Peyer's patch (tissue), 4 donors: ENCODE results near the gene KIRREL3.

Experiments
- POLR2A ChIP-seq, 2 donors: fragments of 450-650 bp; IDR thresholded peaks; one replicate each; pipeline ENCODE4 v1.5.1; 2017; ENCODE audit warnings: antibody characterized with exemption in 2 of 2, mild to moderate bottlenecking in 2 of 2, moderate library complexity in 2 of 2
- TF ChIP-seq, protein P1 (sequence below), 6 experiments: fragments of 450-650 bp in 4 of 6; fragments of 200-600 bp in 2 of 6; sonication (generic) in 1 of 6; IDR thresholded peaks; one replicate each; pipeline ENCODE4 v1.5.1; 2017 to 2019; ENCODE audit warnings: antibody characterized with exemption in 6 of 6, mild to moderate bottlenecking in 3 of 6, moderate library complexity in 1 of 6

DNA sequence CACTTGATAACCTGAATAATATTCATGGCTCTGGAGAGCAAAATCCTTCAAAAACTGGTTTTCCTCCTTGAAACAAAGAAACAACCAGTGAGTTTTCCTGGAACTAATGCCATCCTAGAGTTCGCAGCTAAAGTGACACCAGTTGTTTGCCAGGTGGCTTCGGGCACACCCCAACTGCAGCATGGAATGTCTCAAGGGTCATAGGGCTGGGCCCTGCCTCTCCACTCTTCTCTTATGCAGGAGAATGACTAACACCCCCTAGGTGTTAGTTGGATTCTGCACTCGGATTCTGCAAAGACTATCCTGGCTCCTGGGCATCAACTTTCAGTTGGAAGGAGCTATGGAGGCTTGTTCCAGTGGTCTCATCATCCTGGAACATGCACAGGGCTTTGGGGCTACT lies 98.8 kb downstream of the KIRREL3 start:
- TF ChIP-seq, protein P1, sequence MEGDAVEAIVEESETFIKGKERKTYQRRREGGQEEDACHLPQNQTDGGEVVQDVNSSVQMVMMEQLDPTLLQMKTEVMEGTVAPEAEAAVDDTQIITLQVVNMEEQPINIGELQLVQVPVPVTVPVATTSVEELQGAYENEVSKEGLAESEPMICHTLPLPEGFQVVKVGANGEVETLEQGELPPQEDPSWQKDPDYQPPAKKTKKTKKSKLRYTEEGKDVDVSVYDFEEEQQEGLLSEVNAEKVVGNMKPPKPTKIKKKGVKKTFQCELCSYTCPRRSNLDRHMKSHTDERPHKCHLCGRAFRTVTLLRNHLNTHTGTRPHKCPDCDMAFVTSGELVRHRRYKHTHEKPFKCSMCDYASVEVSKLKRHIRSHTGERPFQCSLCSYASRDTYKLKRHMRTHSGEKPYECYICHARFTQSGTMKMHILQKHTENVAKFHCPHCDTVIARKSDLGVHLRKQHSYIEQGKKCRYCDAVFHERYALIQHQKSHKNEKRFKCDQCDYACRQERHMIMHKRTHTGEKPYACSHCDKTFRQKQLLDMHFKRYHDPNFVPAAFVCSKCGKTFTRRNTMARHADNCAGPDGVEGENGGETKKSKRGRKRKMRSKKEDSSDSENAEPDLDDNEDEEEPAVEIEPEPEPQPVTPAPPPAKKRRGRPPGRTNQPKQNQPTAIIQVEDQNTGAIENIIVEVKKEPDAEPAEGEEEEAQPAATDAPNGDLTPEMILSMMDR (IDR thresholded peaks at IDR 0.05), result no peak
- no peak for TF ChIP-seq POLR2A (IDR thresholded peaks at IDR 0.05)
